LNCaP clone FGC (cell line): ENCODE measurements around the gene RAB20.

Source experiments
- DNase-seq: peaks from one replicate; pipeline ENCODE4 v3.0.0-alpha.2; 2011; ENCODE audit warnings: low read depth
- H3K4me3 ChIP-seq: 2 replicates; pipeline ENCODE4 v1.5.1; 2011; ENCODE audit warnings: mild to moderate bottlenecking, low read depth, low read length, control low read depth
- CTCF ChIP-seq: IDR thresholded peaks from 2 replicates; pipeline ENCODE4 v1.5.1; 2012; ENCODE audit warnings: mild to moderate bottlenecking; ENCODE audit not compliant: control insufficient read depth, insufficient read depth; ENCODE audit errors: extremely low read depth

RAB20 gene

GRCh38 chr13:110548891-110549794 is 12.4 kb downstream of the RAB20 start:
- no peak for DNase-seq
- H3K4me3 ChIP-seq: no peak overlapping the region
- TF ChIP-seq CTCF: no peak

DNA sequence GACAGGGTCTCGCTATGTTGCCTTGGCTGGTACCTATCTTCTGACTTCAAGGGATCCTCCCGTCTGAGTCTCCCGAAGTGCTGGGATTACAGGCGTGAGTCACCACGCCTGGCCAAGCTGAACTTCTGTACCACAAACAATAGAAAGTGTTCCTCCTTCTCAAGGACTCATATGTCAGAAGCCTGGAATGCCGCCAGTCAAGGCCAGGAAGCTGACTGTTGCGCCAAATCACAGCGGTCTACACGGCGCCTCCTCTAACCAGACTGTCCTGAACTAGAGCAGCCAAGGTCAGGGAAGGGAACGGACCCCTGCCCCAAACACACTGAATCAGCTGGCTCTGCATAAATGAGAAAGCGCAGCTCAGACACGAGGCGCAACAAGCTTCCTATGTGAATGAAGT is 14.6 kb downstream of the RAB20 start:
- DNase-seq: no peak
- no peak overlapping the region for H3K4me3 ChIP-seq
- TF ChIP-seq CTCF: no peak

- DNase-seq: no peak
Measured at GRCh38 chr13:110546378-110546777, 15.1 kb downstream of the RAB20 start.

DNA sequence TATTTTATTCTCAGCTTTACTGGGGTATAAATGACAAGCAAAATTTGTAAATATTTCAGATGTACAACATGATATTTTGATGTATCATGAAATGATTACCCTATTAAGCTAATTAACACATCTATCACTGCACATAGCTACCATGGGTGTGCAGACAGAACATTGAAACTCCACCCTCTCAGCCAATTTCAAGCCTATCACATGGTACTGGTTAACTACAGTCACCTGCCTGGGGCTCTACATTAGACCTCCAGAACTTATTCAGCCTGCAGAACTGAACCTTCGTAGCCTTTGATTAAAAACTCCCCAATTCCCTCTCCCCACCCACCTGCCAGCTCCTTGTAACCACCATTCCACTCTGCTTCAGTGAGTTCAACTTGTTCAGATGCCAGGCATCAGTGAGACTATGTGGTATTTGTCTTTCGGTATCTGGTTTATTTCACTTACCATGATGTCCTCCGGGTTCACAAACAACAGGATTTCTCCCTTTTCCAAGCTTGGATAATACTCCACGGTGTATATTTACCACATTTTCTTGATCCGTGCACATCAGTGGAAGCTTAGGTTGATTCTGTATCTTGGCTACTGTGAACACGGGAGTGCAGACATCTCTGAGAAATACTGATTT is 19.2 kb downstream of the RAB20 start:
- TF ChIP-seq CTCF: no peak
- no peak overlapping the region for H3K4me3 ChIP-seq
- no peak for DNase-seq

More at GRCh38 chr13:110546378-110546777, 15.1 kb downstream of the RAB20 start:
- no peak overlapping the region for H3K4me3 ChIP-seq
- no peak for TF ChIP-seq CTCF

- TF ChIP-seq CTCF: no peak
- DNase-seq: no peak
Measured at GRCh38 chr13:110541526-110541920, 20.0 kb downstream of the RAB20 start.

GRCh38 chr13:110540871-110541525 is 20.5 kb downstream of the RAB20 start:
- no peak overlapping the region for H3K4me3 ChIP-seq
- no peak for TF ChIP-seq CTCF
- DNase-seq: no peak

More at GRCh38 chr13:110541526-110541920, 20.0 kb downstream of the RAB20 start:
- H3K4me3 ChIP-seq: no peak overlapping the region
